T-helper 1 cell treated with Interleukin-12 subunit alpha and Interleukin-12 subunit beta and Interleukin-4 antibody, amounts not matched to agents 30 μg/mL and 1 μg/mL, for 36 hours (primary cell): ENCODE measurements around the gene HOXD12.

ENCODE experiments used
- H3K27ac Mint-ChIP-seq: one replicate; pipeline ENCODE4 v1.8.0; 2021; ENCODE audit warnings: mild to moderate bottlenecking, mixed read lengths
- H3K27me3 Mint-ChIP-seq: one replicate; pipeline ENCODE4 v1.8.0; 2021; ENCODE audit warnings: low read depth, mixed read lengths
- H3K36me3 Mint-ChIP-seq: one replicate; pipeline ENCODE4 v1.8.0; 2021; ENCODE audit warnings: low read depth, mixed read lengths
- H3K4me1 Mint-ChIP-seq: one replicate; pipeline ENCODE4 v1.8.0; 2021; ENCODE audit warnings: low read depth, mixed read lengths
- H3K4me3 Mint-ChIP-seq: one replicate; pipeline ENCODE4 v1.8.0; 2021; ENCODE audit warnings: mild to moderate bottlenecking, moderate library complexity, mixed read lengths
- H3K9me3 Mint-ChIP-seq: one replicate; pipeline ENCODE4 v1.8.0; 2021; ENCODE audit warnings: mixed read lengths

HOXD12 gene

DNA sequence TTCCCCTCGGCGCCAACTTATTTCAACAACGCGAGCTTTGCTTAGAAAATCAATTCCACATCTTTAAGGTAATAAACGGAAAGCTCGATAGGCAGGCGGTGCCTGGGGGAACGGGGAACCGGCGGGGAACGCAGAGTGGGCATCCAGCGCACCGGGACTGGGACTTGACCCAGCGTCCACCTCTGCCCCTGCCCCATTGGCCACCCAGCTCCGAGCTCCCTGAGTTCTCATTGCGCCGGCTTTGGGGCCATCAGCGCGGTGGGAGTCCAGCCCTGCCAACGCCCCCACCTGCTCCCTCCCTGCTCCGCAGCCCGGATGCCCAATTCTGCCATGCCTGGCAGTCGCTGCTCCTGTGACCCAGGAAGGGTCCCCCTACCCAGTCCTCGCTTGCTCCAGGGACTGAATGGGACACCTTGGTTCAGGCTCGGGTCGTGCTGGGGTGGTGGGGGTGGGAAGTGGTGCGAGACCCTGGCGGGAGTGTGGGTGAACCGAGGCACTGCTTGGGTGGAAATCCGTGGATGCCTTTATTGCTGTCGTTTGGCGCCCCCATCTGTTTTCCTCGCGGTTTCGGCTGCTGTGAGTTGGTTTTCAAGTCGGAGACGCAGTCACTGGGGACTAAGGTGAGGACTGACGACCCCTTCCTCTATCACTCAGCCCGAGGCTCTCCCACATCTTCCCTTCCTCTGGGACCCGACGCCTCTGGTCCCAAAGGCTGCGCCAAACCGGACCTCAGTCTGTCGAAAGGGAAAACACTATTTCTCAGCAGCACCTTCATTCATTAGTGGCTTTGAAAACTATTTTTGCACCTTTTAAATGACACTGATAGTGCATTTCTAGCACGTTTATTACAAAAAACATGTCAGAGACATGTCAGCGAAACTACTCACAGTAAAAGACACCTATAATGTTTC, 13.5 kb upstream of the HOXD12 start:
- Mint-ChIP-seq H3K27me3 (peaks cover 97% of the 10 kb centered on the region), H3K4me3 (no peak overlapping the region), H3K36me3 (peaks cover 8% of the 10 kb centered on the region), H3K9me3 (peaks cover 3% of the 10 kb centered on the region), H3K4me1 (peaks cover 3% of the 10 kb centered on the region), H3K27ac (no peak overlapping the region)

DNA sequence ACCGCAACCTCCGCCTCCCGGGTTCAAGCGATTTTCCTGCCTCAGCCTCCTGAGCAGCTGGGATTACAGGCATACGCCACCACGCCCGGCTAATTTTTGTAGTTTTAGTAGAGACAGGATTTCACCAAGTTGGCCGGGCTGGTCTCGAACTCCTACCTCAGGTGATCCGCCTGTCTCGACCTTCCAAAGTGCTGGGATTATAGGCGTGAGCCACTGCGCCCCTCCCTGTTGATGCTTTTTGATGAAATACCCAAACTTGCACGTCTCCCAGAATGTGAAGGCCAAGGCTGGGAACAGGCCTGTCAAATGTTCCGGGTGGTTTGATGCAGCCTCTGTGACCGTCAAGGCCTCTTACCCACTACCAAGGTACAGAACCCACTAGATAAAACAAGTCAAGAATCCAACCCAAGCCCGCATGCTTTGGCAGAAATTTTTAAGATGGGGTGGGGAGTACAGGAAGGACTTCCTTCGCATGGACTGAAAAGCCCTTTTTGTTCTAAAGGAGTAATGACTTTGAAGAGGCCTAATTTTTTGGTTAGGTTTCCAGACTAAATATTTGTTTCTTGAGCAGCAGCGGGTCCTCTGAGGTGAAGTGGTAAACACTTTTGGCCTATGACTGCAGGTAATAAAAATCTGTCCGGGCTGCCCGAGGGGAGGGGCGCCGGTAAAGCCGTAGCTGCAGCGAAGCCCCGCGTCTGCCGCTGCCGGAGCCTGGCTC, 12.1 kb upstream of the HOXD12 start:
- Mint-ChIP-seq H3K36me3 (peaks cover 10% of the 10 kb centered on the region), H3K27me3 (peaks cover 98% of the 10 kb centered on the region), H3K27ac (no peak overlapping the region), H3K9me3 (peaks cover 3% of the 10 kb centered on the region), H3K4me3 (no peak overlapping the region), H3K4me1 (peaks cover 5% of the 10 kb centered on the region)

- H3K4me3 Mint-ChIP-seq: no peak overlapping the region
These were observed 11.3 kb upstream of the HOXD12 start for GRCh38 chr2:176088048-176088936.

GRCh38 chr2:176088937-176089842, 10.4 kb upstream of the HOXD12 start:
- peaks cover 92% of the 10 kb centered on the region for H3K27me3 Mint-ChIP-seq
- H3K4me1 Mint-ChIP-seq: peaks cover 8% of the 10 kb centered on the region

More at GRCh38 chr2:176088048-176088936, 11.3 kb upstream of the HOXD12 start:
- Mint-ChIP-seq H3K4me1 (peaks cover 5% of the 10 kb centered on the region), H3K27me3 (peaks cover 92% of the 10 kb centered on the region), H3K27ac (peak overlapping the region; percentile 49), H3K9me3 (peaks cover 3% of the 10 kb centered on the region), H3K36me3 (peaks cover 10% of the 10 kb centered on the region)

GRCh38 chr2:176089843-176090395, 9.7 kb upstream of the HOXD12 start:
- no peak overlapping the region for H3K4me3 Mint-ChIP-seq
- peaks cover 9% of the 10 kb centered on the region for H3K36me3 Mint-ChIP-seq
- no peaks in the 10 kb centered on the region for H3K9me3 Mint-ChIP-seq
- H3K4me1 Mint-ChIP-seq: peaks cover 8% of the 10 kb centered on the region
- peaks cover 92% of the 10 kb centered on the region for H3K27me3 Mint-ChIP-seq
- no peak overlapping the region for H3K27ac Mint-ChIP-seq

More at GRCh38 chr2:176088937-176089842, 10.4 kb upstream of the HOXD12 start:
- Mint-ChIP-seq H3K27ac (no peak overlapping the region), H3K4me3 (no peak overlapping the region), H3K9me3 (no peaks in the 10 kb centered on the region), H3K36me3 (peaks cover 9% of the 10 kb centered on the region)

DNA sequence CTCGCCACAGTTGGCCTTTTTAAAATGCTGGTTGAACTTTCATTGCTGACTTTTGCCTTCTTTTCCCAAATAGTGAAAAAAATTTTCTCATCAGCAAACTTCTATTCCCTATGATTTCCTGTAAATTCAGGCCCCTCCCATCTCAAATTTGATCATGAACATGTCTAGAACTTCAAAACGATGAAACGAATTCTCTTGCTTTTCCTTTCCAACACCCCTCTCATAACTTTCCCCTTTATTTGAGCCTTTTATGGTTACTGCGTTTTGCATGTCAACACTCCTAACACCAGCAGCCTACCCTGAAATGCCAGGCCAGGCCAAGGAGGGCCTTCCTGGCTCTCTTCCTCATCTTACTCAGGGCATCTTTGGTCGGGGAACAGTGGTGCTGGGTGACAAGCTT, 8.7 kb upstream of the HOXD12 start:
- Mint-ChIP-seq H3K4me3 (no peak overlapping the region), H3K36me3 (peaks cover 9% of the 10 kb centered on the region), H3K4me1 (peaks cover 8% of the 10 kb centered on the region), H3K9me3 (no peaks in the 10 kb centered on the region), H3K27me3 (peaks cover 92% of the 10 kb centered on the region), H3K27ac (no peak overlapping the region)

GRCh38 chr2:176091329-176092258, 8.0 kb upstream of the HOXD12 start:
- H3K4me1 Mint-ChIP-seq: peaks cover 11% of the 10 kb centered on the region
- peaks cover 10% of the 10 kb centered on the region for H3K36me3 Mint-ChIP-seq
- peak overlapping the region; percentile 73 for H3K27ac Mint-ChIP-seq
- H3K27me3 Mint-ChIP-seq: peaks cover 92% of the 10 kb centered on the region
- no peak overlapping the region for H3K4me3 Mint-ChIP-seq
- H3K9me3 Mint-ChIP-seq: no peaks in the 10 kb centered on the region

- Mint-ChIP-seq H3K9me3 (no peaks in the 10 kb centered on the region), H3K27ac (peak within 1 kb of the TSS; percentile 73), H3K4me1 (peaks cover 18% of the 10 kb centered on the region), H3K36me3 (peaks cover 11% of the 10 kb centered on the region), H3K27me3 (peaks cover 92% of the 10 kb centered on the region), H3K4me3 (no peak within 1 kb of the TSS)
These were observed 7.1 kb upstream of the HOXD12 start, which contains the start of gene HOXD13 for GRCh38 chr2:176092270-176093144. Gene HOXD13 (plus strand): TSS chr2:176092721. CDS start chr2:176092891, 170 bp downstream.

- Mint-ChIP-seq H3K4me1 (peaks cover 20% of the 10 kb centered on the region), H3K4me3 (no peak overlapping the region)
These were observed 6.3 kb upstream of the HOXD12 start for GRCh38 chr2:176093145-176093897.

DNA sequence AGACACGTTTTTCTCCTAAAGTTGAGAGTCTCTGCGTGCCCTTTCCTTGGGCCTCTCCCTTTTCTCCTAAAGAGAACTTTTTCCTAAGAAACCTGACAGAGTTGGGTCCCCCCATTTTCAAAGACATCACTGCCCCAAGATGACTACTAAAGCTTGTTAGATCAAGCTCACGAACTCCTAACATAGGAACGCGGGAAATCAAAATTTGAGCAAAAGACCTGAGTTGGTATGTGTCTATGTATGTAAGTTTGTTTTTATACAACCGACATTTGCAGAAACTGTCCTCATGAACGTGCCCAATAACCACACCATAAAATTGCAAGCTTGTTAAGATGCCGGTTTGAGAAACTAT, 5.7 kb upstream of the HOXD12 start:
- Mint-ChIP-seq H3K9me3 (no peaks in the 10 kb centered on the region), H3K36me3 (peaks cover 11% of the 10 kb centered on the region), H3K4me3 (no peak overlapping the region), H3K27ac (peak overlapping the region; percentile 50), H3K27me3 (peaks cover 90% of the 10 kb centered on the region), H3K4me1 (peaks cover 19% of the 10 kb centered on the region)

More at GRCh38 chr2:176093145-176093897, 6.3 kb upstream of the HOXD12 start:
- Mint-ChIP-seq H3K27ac (peak overlapping the region; percentile 50), H3K27me3 (peaks cover 92% of the 10 kb centered on the region), H3K36me3 (peaks cover 11% of the 10 kb centered on the region), H3K9me3 (no peaks in the 10 kb centered on the region)

DNA sequence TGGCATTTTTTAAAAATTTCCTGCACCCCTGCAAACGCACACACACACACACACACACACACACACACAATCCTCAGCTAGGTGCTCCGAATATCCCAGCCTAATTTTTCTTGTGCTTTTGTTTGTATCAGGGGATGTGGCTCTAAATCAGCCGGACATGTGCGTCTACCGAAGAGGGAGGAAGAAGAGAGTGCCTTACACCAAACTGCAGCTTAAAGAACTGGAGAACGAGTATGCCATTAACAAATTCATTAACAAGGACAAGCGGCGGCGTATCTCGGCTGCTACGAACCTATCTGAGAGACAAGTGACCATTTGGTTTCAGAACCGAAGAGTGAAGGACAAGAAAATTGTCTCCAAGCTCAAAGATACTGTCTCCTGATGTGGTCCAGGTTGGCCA, 5.2 kb upstream of the HOXD12 start:
- H3K4me1 Mint-ChIP-seq: peaks cover 19% of the 10 kb centered on the region
- H3K27ac Mint-ChIP-seq: no peak overlapping the region
- peaks cover 90% of the 10 kb centered on the region for H3K27me3 Mint-ChIP-seq
- no peak overlapping the region for H3K4me3 Mint-ChIP-seq
- H3K36me3 Mint-ChIP-seq: peaks cover 10% of the 10 kb centered on the region
- H3K9me3 Mint-ChIP-seq: no peaks in the 10 kb centered on the region
